Endothelial cell (in vitro differentiated cells): ENCODE results near the gene CCDC150. TPM values are rescaled to one million over a fixed set of nuclear protein-coding genes. Genes with fewer than 3 reads are reported as not detected.
A peak's percentile ranks its signal among the peaks of the same experiment; 100 is the strongest.

Experiments
- DNase-seq: peaks from one replicate; pipeline ENCODE4 v3.0.0; 2021; ENCODE audit warnings: low spot score
- H3K27ac Mint-ChIP-seq: one replicate; pipeline ENCODE4 v1.8.0; 2021; ENCODE audit warnings: mixed read lengths, inconsistent platforms; ENCODE audit not compliant: unreplicated experiment
- H3K27me3 Mint-ChIP-seq: one replicate; pipeline ENCODE4 v1.8.0; 2021; ENCODE audit warnings: mild to moderate bottlenecking, moderate library complexity, mixed read lengths, inconsistent platforms; ENCODE audit not compliant: unreplicated experiment
- H3K36me3 Mint-ChIP-seq: one replicate; pipeline ENCODE4 v1.8.0; 2021; ENCODE audit warnings: mild to moderate bottlenecking, low read depth, mixed read lengths, inconsistent platforms; ENCODE audit not compliant: unreplicated experiment
- H3K4me1 Mint-ChIP-seq: one replicate; pipeline ENCODE4 v1.8.0; 2021; ENCODE audit warnings: mild to moderate bottlenecking, mixed read lengths, inconsistent platforms; ENCODE audit not compliant: unreplicated experiment
- H3K4me3 Mint-ChIP-seq: one replicate; pipeline ENCODE4 v1.8.0; 2021; ENCODE audit warnings: mild to moderate bottlenecking, mixed read lengths, inconsistent platforms; ENCODE audit not compliant: unreplicated experiment
- H3K9me3 Mint-ChIP-seq: one replicate; pipeline ENCODE4 v1.8.0; 2021; ENCODE audit warnings: mixed read lengths, inconsistent platforms; ENCODE audit not compliant: unreplicated experiment
- total RNA-seq: library from RNA; stranded (reverse); fragmentation: NEBNext Ultra II Directional; extraction: Animal tissue kit (Norgen Biotek cat#: 25700); gene quantifications from one replicate; pipeline ENCODE4 v1.2.1, GENCODE V29; 2021; ENCODE audit not compliant: unreplicated experiment
- TF ChIP-seq, protein P1 (sequence below): fragments of 200-600 bp; sonication (generic); IDR thresholded peaks from one replicate; pipeline ENCODE4 v1.5.0; 2021; ENCODE audit warnings: antibody characterized with exemption; ENCODE audit not compliant: unreplicated experiment

The CCDC150 gene
- total RNA-seq, 1 donor from 2014 or later = 12.4 TPM

DNA sequence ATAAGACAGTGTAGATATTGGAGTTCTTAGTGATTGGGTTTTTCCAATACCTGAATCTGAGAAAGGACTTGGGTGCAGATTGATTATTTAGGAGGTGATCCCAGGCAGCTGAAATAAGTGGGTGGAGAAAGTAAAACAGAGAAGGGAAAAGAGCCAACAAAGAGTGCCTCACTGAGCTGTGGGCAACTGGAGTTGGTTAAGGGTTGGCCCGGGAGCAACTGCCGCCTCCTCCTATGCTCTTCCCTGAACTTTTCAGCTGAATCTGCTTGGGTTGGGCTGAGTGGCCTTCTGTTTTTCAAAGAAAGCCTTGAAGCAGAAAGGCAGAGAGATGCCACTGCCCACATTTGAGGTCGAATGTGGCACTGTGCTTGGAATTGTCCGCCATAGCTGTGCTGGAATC, 20.9 kb upstream of the CCDC150 start:
- Mint-ChIP-seq H3K27me3 (no peaks in the 10 kb centered on the region), H3K27ac (no peak overlapping the region), H3K36me3 (no peaks in the 10 kb centered on the region), H3K9me3 (no peaks in the 10 kb centered on the region), H3K4me1 (no peaks in the 10 kb centered on the region), H3K4me3 (no peak overlapping the region)
- TF ChIP-seq, protein P1, sequence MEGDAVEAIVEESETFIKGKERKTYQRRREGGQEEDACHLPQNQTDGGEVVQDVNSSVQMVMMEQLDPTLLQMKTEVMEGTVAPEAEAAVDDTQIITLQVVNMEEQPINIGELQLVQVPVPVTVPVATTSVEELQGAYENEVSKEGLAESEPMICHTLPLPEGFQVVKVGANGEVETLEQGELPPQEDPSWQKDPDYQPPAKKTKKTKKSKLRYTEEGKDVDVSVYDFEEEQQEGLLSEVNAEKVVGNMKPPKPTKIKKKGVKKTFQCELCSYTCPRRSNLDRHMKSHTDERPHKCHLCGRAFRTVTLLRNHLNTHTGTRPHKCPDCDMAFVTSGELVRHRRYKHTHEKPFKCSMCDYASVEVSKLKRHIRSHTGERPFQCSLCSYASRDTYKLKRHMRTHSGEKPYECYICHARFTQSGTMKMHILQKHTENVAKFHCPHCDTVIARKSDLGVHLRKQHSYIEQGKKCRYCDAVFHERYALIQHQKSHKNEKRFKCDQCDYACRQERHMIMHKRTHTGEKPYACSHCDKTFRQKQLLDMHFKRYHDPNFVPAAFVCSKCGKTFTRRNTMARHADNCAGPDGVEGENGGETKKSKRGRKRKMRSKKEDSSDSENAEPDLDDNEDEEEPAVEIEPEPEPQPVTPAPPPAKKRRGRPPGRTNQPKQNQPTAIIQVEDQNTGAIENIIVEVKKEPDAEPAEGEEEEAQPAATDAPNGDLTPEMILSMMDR = no peak
- DNase-seq = no peak

GRCh38 chr2:196630531-196630930, 9.0 kb upstream of the CCDC150 start:
- H3K36me3 Mint-ChIP-seq = no peaks in the 10 kb centered on the region
- no peak for DNase-seq
- no peaks in the 10 kb centered on the region for H3K9me3 Mint-ChIP-seq
- H3K27ac Mint-ChIP-seq = no peak overlapping the region
- no peak overlapping the region for H3K4me3 Mint-ChIP-seq
- TF ChIP-seq, protein P1 = no peak
- no peaks in the 10 kb centered on the region for H3K4me1 Mint-ChIP-seq
- no peaks in the 10 kb centered on the region for H3K27me3 Mint-ChIP-seq

DNA sequence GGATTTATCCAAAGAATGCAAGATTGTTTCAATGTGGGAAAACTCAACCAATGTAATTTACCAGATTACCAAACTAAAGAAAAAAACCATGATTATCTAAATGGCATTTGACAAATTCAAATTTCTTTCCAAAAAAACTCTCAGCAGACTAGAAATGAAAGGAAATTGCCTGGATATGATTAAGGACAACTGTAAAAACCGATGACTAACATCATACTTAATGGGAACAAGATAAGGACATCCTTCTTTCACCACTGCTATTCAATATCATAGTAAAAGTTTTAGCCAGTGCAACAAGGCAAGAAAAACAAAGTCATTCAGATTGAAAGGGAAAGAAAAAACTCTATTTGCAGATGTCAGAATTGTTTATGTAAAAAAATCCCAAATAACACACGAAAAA, 4.4 kb upstream of the CCDC150 start:
- Mint-ChIP-seq H3K27ac (no peak overlapping the region), H3K9me3 (no peaks in the 10 kb centered on the region), H3K27me3 (no peaks in the 10 kb centered on the region)

DNA sequence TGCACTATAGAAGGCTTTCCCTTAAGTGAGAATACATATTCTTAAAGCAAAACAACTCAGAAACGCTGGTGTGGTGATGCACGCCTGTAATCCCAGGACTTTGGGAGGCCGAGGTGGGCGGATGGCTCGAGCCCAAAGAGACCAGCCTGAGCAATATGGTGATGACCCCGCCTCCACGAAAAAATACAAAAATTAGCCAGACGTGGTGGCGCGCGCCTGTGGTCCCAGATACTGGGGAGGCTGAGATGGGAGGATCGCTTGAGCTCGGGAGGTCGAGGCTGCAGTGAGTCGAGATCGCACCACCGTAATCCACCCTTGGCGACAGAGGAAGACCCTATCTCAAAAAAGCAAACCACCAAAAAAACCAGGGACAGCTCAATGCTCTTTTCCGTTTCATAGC, 750 bp upstream of the CCDC150 start:
- TF ChIP-seq, protein P1 = no peak
- H3K27ac Mint-ChIP-seq = no peak overlapping the region
- no peaks in the 10 kb centered on the region for H3K36me3 Mint-ChIP-seq
- DNase-seq = no peak
- peaks cover 1% of the 10 kb centered on the region for H3K27me3 Mint-ChIP-seq
- H3K4me1 Mint-ChIP-seq = peaks cover 9% of the 10 kb centered on the region
- H3K4me3 Mint-ChIP-seq = peak overlapping the region; percentile 84
- no peaks in the 10 kb centered on the region for H3K9me3 Mint-ChIP-seq

More for the DNA sequence above, 4.4 kb upstream of the CCDC150 start:
- TF ChIP-seq, protein P1 = no peak
- Mint-ChIP-seq H3K36me3 (no peaks in the 10 kb centered on the region), H3K4me1 (peaks cover under 1% of the 10 kb centered on the region), H3K4me3 (no peak overlapping the region)
- no peak for DNase-seq

- Mint-ChIP-seq H3K27me3 (peaks cover 1% of the 10 kb centered on the region), H3K36me3 (no peaks in the 10 kb centered on the region), H3K4me3 (peak overlapping the region; percentile 92), H3K4me1 (peaks cover 9% of the 10 kb centered on the region), H3K9me3 (no peaks in the 10 kb centered on the region), H3K27ac (peak overlapping the region; percentile 91)
- DNase-seq = no peak
- TF ChIP-seq, protein P1 = no peak
Measured at GRCh38 chr2:196640031-196640548, 575 bp downstream of the CCDC150 start.
